ENCODE measurements around the gene TRAPPC3L. TPM values are rescaled to one million over a fixed set of nuclear protein-coding genes. Genes with fewer than 3 reads are reported as not detected.

TRAPPC3L gene
- polyA plus RNA-seq (ENCODE audit: insufficient read length in 3 of 3), result under 1 TPM; 0.20 to 0.50 (median 0.30) TPM
- long read RNA-seq, donor 1, result 0 reads
- long read RNA-seq, donor 2, result 0 reads
- long read RNA-seq, donor 3, partial matches to known transcripts, result 0 of 1 reads
- long read RNA-seq, donor 3, other reads (novel, unspliced or antisense), result 0 of 1 reads
- long read RNA-seq, donor 4, result 0 reads
- long read RNA-seq, donor 5, result 0 reads
- long read RNA-seq, donor 6, partial matches to known transcripts, result 248 of 278 reads
- long read RNA-seq, donor 6, other reads (novel, unspliced or antisense), result 30 of 278 reads
- long read RNA-seq, donor 7, result 0 reads
- long read RNA-seq, donor 8, result 0 reads
- long read RNA-seq, donor 9, partial matches to known transcripts, result 119 of 213 reads
- long read RNA-seq, donor 9, other reads (novel, unspliced or antisense), result 94 of 213 reads
- long read RNA-seq, donor 10, result 0 reads
- long read RNA-seq, donor 11, result 0 reads
- long read RNA-seq, donor 12, result 0 reads
- long read RNA-seq, donor 13, result 0 reads
- long read RNA-seq, donor 14, partial matches to known transcripts, result 0 of 1 reads
- long read RNA-seq, donor 14, other reads (novel, unspliced or antisense), result 0 of 1 reads
- long read RNA-seq, donor 15, partial matches to known transcripts, result 0 of 1 reads
- long read RNA-seq, donor 15, other reads (novel, unspliced or antisense), result 0 of 1 reads
- long read RNA-seq, donor 16, result 0 reads

GRCh38 chr6:116545651-116546050 is at the start of gene TRAPPC3L:
TRAPPC3L (minus strand) TSS chr6:116545684; CDS start chr6:116545514, 170 bp downstream.
- DNase-seq (ENCODE audit: extremely low read depth in 1 of 11, low read depth in 9 of 11, low spot score in 4 of 11), result no peak

GRCh38 chr6:116595247-116595646 is 49.8 kb upstream of the TRAPPC3L start:
- no peak for DNase-seq (ENCODE audit: extremely low read depth in 1 of 11, low read depth in 9 of 11, low spot score in 4 of 11)

- DNase-seq (ENCODE audit: extremely low read depth in 1 of 11, low read depth in 9 of 11, low spot score in 4 of 11), result no peak
These were observed 41.3 kb upstream of the TRAPPC3L start for GRCh38 chr6:116586738-116587137.

DNA sequence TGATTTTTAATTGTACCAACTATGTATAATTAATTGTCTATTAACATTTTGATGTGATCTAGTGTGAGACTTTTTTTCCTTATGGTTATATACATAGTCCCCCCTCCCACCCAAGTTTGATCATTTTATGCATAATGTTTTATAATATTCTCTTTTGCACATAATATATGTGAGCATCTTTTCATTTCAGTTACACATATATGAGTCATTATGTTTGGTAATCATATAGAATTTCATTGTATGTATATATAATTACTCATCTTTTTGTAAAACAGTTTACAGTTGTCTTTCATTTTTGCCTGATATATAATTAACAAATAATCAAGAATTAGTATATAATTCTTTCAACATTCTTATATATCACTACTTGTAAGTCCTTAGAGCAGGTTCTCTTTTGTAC is 40.8 kb upstream of the TRAPPC3L start:
- DNase-seq (ENCODE audit: extremely low read depth in 1 of 11, low read depth in 9 of 11, low spot score in 4 of 11), result no peak

GRCh38 chr6:116580198-116580597 is 34.7 kb upstream of the TRAPPC3L start:
- DNase-seq (ENCODE audit: extremely low read depth in 1 of 11, low read depth in 9 of 11, low spot score in 4 of 11), result no peak

DNA sequence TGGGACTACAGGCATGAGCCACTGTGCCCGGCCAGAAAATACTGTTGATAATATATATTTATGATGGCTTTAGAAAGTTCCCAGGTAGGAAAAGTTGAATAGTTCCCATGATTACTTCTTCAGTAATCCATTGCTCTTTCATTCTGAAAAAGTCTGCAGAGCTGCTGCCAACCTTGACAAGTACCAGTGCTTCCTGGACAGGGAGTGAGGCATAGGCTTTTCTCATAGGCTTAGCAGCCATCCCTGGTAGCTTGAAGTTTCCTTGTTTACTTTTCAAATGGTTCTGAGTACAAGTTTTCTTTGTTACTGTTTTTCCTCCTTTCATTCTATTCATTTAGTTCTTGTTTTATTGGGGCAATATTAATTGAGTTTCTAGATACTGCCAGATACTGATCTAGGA is 33.7 kb upstream of the TRAPPC3L start:
- no peak for DNase-seq (ENCODE audit: extremely low read depth in 1 of 11, low read depth in 9 of 11, low spot score in 4 of 11)

DNA sequence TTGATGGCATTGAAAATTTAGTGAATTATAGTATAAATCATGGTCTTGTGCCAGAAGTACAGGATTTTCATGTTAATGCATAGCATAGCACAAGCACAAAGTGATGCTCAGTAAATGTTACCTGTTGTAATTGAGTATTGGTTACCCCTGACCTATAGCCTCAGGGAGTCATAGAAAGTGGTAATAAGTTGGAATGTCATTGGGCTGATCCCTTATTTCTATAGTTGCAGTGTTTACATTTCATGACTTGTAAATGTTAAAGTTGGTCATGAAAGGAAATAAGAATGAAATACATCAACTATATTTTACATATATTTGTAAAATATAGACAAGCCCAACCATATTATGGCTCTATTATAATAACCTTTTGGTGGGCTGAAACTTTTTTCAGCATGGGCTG is 32.9 kb upstream of the TRAPPC3L start:
- DNase-seq (ENCODE audit: extremely low read depth in 1 of 11, low read depth in 9 of 11, low spot score in 4 of 11), result no peak

DNA sequence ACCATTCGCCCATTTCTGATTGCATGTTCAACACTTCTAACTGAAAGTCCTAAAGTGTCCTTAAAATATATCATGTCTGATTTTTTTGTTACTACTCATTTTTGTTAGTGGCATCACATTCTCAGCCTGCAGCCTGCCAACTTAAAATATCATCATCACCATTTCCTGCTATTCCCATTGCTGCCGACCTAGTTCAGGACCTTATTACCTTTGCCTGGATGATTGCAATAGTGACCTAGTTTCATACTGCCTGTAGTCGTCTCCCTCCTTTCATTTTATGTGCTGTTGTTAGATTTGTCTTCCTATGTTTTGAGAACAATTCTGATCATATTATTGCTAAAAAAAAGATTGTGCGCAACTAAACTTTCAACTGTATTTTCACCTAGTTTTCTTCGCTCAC is 32.0 kb upstream of the TRAPPC3L start:
- DNase-seq (ENCODE audit: extremely low read depth in 1 of 11, low read depth in 9 of 11, low spot score in 4 of 11), result no peak

DNA sequence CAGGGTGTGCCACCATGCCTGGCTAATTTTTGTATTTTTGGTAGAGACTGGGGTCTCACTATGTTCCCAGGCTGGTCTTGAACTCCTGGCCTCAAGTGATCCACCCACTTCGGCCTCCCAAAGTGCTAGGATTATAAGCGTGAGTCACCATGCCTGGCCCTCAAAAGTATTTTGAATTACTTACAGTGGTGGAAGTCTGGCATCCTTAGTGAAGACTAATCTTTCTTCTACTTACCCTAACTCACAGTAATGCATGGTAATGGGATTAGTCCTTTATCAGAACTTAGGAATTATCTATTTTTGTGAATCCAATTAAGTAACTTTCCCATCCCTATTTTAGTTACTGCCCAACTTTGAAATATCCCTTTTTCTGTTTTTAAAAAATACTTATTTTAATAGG is 29.7 kb upstream of the TRAPPC3L start:
- DNase-seq (ENCODE audit: extremely low read depth in 1 of 11, low read depth in 9 of 11, low spot score in 4 of 11), result no peak

GRCh38 chr6:116572162-116572561 is 26.7 kb upstream of the TRAPPC3L start:
- peak in 1 of 11 donors; percentile 14 for DNase-seq (ENCODE audit: extremely low read depth in 1 of 11, low read depth in 9 of 11, low spot score in 4 of 11)

GRCh38 chr6:116571683-116572000 is 26.2 kb upstream of the TRAPPC3L start:
- DNase-seq (ENCODE audit: extremely low read depth in 1 of 11, low read depth in 9 of 11, low spot score in 4 of 11), result peak in 1 of 11 donors; percentile 25

GRCh38 chr6:116570856-116571682 is 25.6 kb upstream of the TRAPPC3L start, which contains the start of gene RWDD1:
RWDD1 (plus strand) TSS chr6:116571504; CDS start chr6:116571583, 79 bp downstream.
- DNase-seq (ENCODE audit: extremely low read depth in 1 of 11, low read depth in 9 of 11, low spot score in 4 of 11), result peak; percentile 93 to 99 (median 97)

DNA sequence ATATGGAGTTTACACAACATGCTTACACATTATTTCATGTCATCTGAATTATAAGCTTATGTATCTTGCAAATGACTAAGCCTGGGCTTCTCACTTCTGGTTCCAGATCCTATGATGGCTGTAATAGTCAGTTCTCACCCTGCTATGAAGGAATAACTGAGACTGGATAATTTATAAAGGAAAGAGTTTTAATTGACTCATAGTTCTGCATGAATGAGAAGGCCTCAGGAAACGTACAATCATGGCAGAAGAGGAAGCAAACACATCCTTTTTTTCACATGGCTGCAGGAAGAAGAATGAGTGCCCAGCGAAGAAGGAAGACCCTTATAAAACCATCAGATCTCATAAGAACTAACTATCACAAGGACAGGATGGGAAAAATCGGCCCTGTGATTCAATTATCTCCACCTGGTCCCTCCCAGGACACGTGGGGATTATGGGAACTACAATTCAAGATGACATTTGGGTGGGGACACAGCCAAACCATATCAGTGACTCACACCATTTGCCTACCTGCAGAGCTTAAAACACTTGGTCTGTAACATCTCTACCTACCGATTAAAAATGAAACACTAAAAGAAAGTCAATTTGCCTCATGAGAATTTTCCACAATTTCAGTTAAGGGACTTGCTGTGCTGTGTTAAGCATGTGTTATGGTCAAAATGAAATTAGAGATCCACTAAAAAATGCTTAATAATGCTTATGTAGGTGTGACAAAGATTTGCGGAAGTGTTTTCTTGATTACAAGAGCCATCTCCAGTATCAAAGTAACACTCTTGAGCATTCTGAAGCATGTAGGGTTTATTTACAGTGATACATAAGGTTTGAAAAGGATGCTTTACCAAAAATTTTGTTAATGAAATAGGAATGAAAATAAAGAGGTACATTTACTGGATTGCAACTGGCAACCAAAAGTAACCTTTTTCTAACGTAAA is 23.6 kb upstream of the TRAPPC3L start:
- no peak for DNase-seq (ENCODE audit: extremely low read depth in 1 of 11, low read depth in 9 of 11, low spot score in 4 of 11)

DNA sequence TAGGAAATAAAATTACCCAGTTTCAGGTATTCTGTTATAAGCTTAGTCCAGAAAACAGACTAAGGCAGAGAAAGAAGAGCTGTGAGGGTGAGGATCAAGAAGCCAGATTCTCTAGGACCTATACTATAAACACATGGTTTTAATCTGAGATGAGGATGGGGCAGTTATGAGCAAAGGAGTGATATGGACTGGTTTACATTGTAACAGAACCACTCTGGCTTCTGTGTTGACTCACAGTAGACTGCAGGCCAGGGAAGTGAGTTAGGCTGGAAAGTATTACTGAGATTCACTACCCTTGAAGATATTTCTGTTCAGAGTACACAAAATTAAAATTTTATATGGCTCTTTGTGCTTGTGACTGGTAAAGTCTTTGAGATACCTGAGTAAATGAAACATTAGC is 22.6 kb upstream of the TRAPPC3L start:
- no peak for DNase-seq (ENCODE audit: extremely low read depth in 1 of 11, low read depth in 9 of 11, low spot score in 4 of 11)

DNA sequence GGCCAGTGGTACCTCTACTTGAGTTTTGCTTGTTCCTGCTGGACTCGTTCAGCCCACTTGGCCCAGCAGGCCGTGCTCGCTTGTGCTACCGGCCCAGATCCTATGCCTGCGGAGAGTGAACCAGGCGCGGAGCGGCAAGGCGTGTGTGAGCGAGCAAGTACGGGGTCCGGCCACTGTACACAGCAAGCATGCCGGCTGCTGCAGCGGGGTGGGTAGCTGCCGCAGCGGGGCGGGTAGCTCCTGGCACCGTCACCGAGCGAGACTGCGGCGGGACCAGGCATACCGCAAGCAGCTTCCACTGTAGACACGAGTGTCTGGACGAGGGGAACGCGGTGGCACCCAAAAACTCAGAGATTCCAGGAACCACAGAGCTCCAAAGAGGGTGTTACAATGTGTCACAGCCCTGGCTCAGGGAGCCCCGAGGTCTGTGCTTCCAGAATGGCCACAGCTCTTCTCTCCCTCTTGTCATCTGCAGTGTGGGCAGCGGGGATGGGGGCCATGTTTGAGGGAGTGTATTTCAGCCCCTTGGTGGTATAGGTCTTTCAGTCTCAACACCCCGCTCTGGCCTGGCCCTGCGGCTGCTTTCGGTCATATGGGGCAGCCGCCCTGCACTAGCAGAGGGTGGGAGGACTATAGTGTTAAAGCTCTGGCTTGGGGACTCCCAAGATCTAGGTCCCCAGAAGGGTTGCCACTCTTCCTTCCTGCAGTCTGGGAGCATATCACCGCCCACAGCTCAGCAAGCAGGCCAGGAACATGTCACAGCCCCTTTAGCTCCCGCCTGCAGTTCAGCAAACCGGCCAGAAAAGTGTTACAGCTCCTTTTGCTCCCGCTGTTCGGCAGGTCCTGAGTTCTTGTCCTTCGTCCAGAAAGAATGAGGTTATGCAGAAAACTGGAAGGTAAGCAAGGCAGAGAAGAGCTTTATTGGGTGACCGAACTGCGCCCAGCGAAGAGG is 19.7 kb upstream of the TRAPPC3L start:
- DNase-seq (ENCODE audit: extremely low read depth in 1 of 11, low read depth in 9 of 11, low spot score in 4 of 11), result no peak

DNA sequence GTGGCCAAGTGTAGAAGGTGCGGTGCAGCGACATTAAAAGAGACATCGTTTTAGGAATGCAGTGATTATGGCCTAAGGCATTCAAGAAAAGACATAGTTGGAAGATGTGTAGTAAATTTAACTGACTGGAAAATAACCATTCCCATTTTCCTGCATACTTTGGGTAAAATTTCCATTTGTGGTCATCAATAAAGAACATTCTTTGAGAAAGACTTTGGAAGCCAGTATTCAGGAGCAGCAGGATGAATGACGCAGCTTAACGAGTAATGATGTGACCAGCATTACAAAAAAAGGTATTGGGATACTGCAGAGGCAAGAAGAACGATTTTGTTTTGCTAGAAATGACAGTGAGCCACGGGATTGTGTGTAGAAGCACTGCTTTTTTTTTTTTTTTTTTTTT is 18.8 kb upstream of the TRAPPC3L start:
- no peak for DNase-seq (ENCODE audit: extremely low read depth in 1 of 11, low read depth in 9 of 11, low spot score in 4 of 11)

DNA sequence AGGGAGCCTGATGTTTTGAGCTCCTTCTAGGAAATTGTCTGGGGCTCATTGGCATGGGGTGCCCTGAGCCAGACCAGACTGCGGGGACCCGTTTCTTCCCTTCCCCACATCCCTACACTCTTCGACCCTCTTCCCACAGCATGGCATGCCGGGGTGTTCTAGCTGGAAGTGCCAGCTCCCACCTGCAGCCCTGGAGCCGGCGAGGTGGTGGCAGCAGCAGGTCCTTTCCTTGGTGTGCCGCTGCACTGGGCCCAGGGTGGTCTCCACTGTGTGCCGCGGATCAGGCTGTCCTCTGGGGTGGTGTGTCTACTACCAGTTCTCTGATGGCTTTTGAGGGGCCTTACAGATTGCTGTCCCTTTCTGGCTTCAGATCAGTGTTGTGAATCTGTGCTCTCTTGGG is 18.3 kb upstream of the TRAPPC3L start:
- no peak for DNase-seq (ENCODE audit: extremely low read depth in 1 of 11, low read depth in 9 of 11, low spot score in 4 of 11)

- DNase-seq (ENCODE audit: extremely low read depth in 1 of 11, low read depth in 9 of 11, low spot score in 4 of 11), result no peak
These were observed 17.1 kb upstream of the TRAPPC3L start for GRCh38 chr6:116562614-116563013.
